GM23248 (cell line): ENCODE results near the gene THSD4. TPM values are rescaled to one million over a fixed set of nuclear protein-coding genes. Genes with fewer than 3 reads are reported as not detected.

Experiments used
- DNase-seq: peaks from one replicate; pipeline ENCODE4 v3.0.0-alpha.2; 2015
- H2AFZ ChIP-seq: fragments of 200-600 bp; sonication (generic); 2 replicates; pipeline ENCODE4 v1.6.1; 2016; ENCODE audit warnings: antibody characterized with exemption
- H3F3A ChIP-seq: fragments of 200-600 bp; sonication (generic); 2 replicates; pipeline ENCODE4 v1.6.1; 2016; ENCODE audit warnings: mild to moderate bottlenecking, antibody characterized with exemption, mixed run types; ENCODE audit not compliant: insufficient read depth
- H3K27ac ChIP-seq: fragments of 200-600 bp; sonication (generic); 2 replicates; pipeline ENCODE4 v1.5.1; 2016; ENCODE audit warnings: mild to moderate bottlenecking
- H3K27me3 ChIP-seq: fragments of 200-600 bp; sonication (generic); replicated peaks from 2 replicates; pipeline ENCODE4 v1.6.1; 2016; ENCODE audit warnings: mild to moderate bottlenecking; ENCODE audit not compliant: insufficient read depth
- H3K36me3 ChIP-seq: fragments of 200-600 bp; sonication (generic); 2 replicates; pipeline ENCODE4 v1.6.1; 2016; ENCODE audit warnings: low read depth, mild to moderate bottlenecking
- H3K4me1 ChIP-seq: fragments of 200-600 bp; sonication (generic); 2 replicates; pipeline ENCODE4 v1.6.1; 2016; ENCODE audit warnings: mild to moderate bottlenecking; ENCODE audit not compliant: insufficient read depth
- H3K4me2 ChIP-seq: fragments of 200-600 bp; sonication (generic); one replicate; pipeline ENCODE4 v1.6.1; 2016; ENCODE audit warnings: mild to moderate bottlenecking; ENCODE audit not compliant: unreplicated experiment
- H3K4me3 ChIP-seq: fragments of 200-600 bp; sonication (generic); 2 replicates; pipeline ENCODE4 v1.5.1; 2016; ENCODE audit warnings: mild to moderate bottlenecking
- H3K79me2 ChIP-seq: fragments of 200-600 bp; sonication (generic); 2 replicates; pipeline ENCODE4 v1.6.1; 2016; ENCODE audit warnings: mild to moderate bottlenecking; ENCODE audit not compliant: insufficient read depth
- H3K9ac ChIP-seq: fragments of 200-600 bp; sonication (generic); 2 replicates; pipeline ENCODE4 v1.6.1; 2016; ENCODE audit warnings: mild to moderate bottlenecking
- H3K9me2 ChIP-seq: fragments of 200-600 bp; sonication (generic); 2 replicates; pipeline ENCODE4 v1.6.1; 2016; ENCODE audit warnings: mixed run types, mild to moderate bottlenecking, moderate library complexity; ENCODE audit not compliant: insufficient read depth
- H3K9me3 ChIP-seq: fragments of 200-600 bp; sonication (generic); one replicate; pipeline ENCODE4 v1.6.1; 2017; ENCODE audit warnings: low read depth
- H4K20me1 ChIP-seq: fragments of 200-600 bp; sonication (generic); 2 replicates; pipeline ENCODE4 v1.6.0; 2016; ENCODE audit not compliant: insufficient read depth
- EZH2 ChIP-seq: fragments of 200-600 bp; sonication (generic); IDR thresholded peaks from 2 replicates; pipeline ENCODE4 v1.6.1; 2018; ENCODE audit warnings: antibody characterized with exemption, mild to moderate bottlenecking; ENCODE audit not compliant: insufficient read depth, poor library complexity, severe bottlenecking
- EZH2phosphoT487 ChIP-seq: fragments of 200-600 bp; sonication (generic); IDR thresholded peaks from 2 replicates; pipeline ENCODE4 v1.6.1; 2018; ENCODE audit warnings: antibody characterized with exemption, moderate library complexity, mild to moderate bottlenecking, low read depth; ENCODE audit not compliant: insufficient read depth
- WGBS, 2 experiments: methylation state at CpG; one replicate each; pipeline ENCODE4 v1.1.6; 2015 to 2017; ENCODE audit warnings: low lambda C conversion rate in 2 of 2, low coverage in 1 of 2; ENCODE audit errors: missing lambda C conversion rate in 2 of 2; 5-methylcytosine and 5-hydroxymethylcytosine counted together
- in situ Hi-C: fragments of 300-500 bp; cut with MboI; formaldehyde crosslinking; loops from 2 replicates; pipeline ENCODE4 v1.15.0; 2020
- polyA plus RNA-seq: library from polyadenylated mRNA; unstranded; fragments of >200 nt; fragmentation: Nextera tagmentation; extraction: Ambion mirVana; gene quantifications from 2 replicates; pipeline ENCODE4 v1.2.1, GENCODE V29; 2016
- total RNA-seq: library from RNA; depleted of rRNA; stranded (reverse); fragments of >200 nt; shearing (Covaris generic); gene quantifications from 2 replicates; pipeline ENCODE4 v1.2.3, GENCODE V29; 2014

THSD4 gene
- total and polyA plus RNA-seq, 2 experiments from 2014 or later: 14.2 to 58.9 TPM

GRCh38 chr15:71385457-71385856 lies 270.2 kb downstream of the THSD4 start:
- no peaks in the 10 kb centered on the region for H3K4me1 ChIP-seq
- TF ChIP-seq EZH2phosphoT487 (no peak), EZH2 (no peak)
- DNase-seq: no peak
- in situ Hi-C loops: no loop called here
- H3K9me2 ChIP-seq: no peaks in the 10 kb centered on the region
- H3K9ac ChIP-seq: no peak overlapping the region
- H3K27me3 ChIP-seq: no peaks in the 10 kb centered on the region
- H4K20me1 ChIP-seq: no peaks in the 10 kb centered on the region
- H3K4me3 ChIP-seq: no peak overlapping the region
- H3K4me2 ChIP-seq: no peak overlapping the region
- H3F3A ChIP-seq: no peaks in the 10 kb centered on the region
- no peaks in the 10 kb centered on the region for H3K36me3 ChIP-seq
- no peak overlapping the region for H2AFZ ChIP-seq
- H3K27ac ChIP-seq: no peak overlapping the region
- 78 to 79% methylated on average over 4 of the region's 5 CpGs for WGBS, 2 experiments
- H3K79me2 ChIP-seq: no peaks in the 10 kb centered on the region
- H3K9me3 ChIP-seq: no peaks in the 10 kb centered on the region

- no peaks in the 10 kb centered on the region for H3F3A ChIP-seq
- no peaks in the 10 kb centered on the region for H3K9me3 ChIP-seq
- 71 to 80% methylated on average over 2 of the region's 2 CpGs for WGBS, 2 experiments
- in situ Hi-C loops: no loop called here
- H3K27ac ChIP-seq: no peak overlapping the region
- no peak overlapping the region for H3K9ac ChIP-seq
- H3K4me2 ChIP-seq: no peak overlapping the region
- no peaks in the 10 kb centered on the region for H3K4me1 ChIP-seq
- H3K36me3 ChIP-seq: no peaks in the 10 kb centered on the region
- H3K27me3 ChIP-seq: no peaks in the 10 kb centered on the region
- H3K9me2 ChIP-seq: no peaks in the 10 kb centered on the region
- no peaks in the 10 kb centered on the region for H4K20me1 ChIP-seq
- no peak overlapping the region for H2AFZ ChIP-seq
- no peak for TF ChIP-seq EZH2
- no peak for TF ChIP-seq EZH2phosphoT487
- no peak overlapping the region for H3K4me3 ChIP-seq
- DNase-seq: no peak
- H3K79me2 ChIP-seq: no peaks in the 10 kb centered on the region
Measured at GRCh38 chr15:71386005-71386404, 270.7 kb downstream of the THSD4 start.

- H3K36me3 ChIP-seq: no peaks in the 10 kb centered on the region
- H3K4me2 ChIP-seq: no peak overlapping the region
- H3K9me3 ChIP-seq: no peaks in the 10 kb centered on the region
- no peak overlapping the region for H3K27ac ChIP-seq
- H3K4me3 ChIP-seq: no peak overlapping the region
- no peaks in the 10 kb centered on the region for H3F3A ChIP-seq
- DNase-seq: no peak
- H3K4me1 ChIP-seq: no peaks in the 10 kb centered on the region
- no peaks in the 10 kb centered on the region for H3K79me2 ChIP-seq
- TF ChIP-seq EZH2phosphoT487 (no peak), EZH2 (no peak)
- no peaks in the 10 kb centered on the region for H4K20me1 ChIP-seq
- H3K27me3 ChIP-seq: no peaks in the 10 kb centered on the region
- no peak overlapping the region for H2AFZ ChIP-seq
- no peak overlapping the region for H3K9ac ChIP-seq
- in situ Hi-C loops: no loop called here
- WGBS, 2 experiments: 83 to 86% methylated on average over 10 of the region's 10 CpGs
- no peaks in the 10 kb centered on the region for H3K9me2 ChIP-seq
Measured at GRCh38 chr15:71386448-71387236, 271.4 kb downstream of the THSD4 start.

- in situ Hi-C loops: no loop called here
- Histone ChIP-seq H2AFZ (no peak overlapping the region), H3K9ac (no peak overlapping the region), H3F3A (no peaks in the 10 kb centered on the region), H3K4me3 (no peak overlapping the region), H3K9me3 (no peaks in the 10 kb centered on the region), H3K79me2 (no peaks in the 10 kb centered on the region), H3K4me1 (no peaks in the 10 kb centered on the region), H3K27me3 (no peaks in the 10 kb centered on the region), H3K27ac (no peak overlapping the region), H3K36me3 (no peaks in the 10 kb centered on the region), H3K4me2 (no peak overlapping the region), H4K20me1 (no peaks in the 10 kb centered on the region), H3K9me2 (no peaks in the 10 kb centered on the region)
- DNase-seq: no peak
- TF ChIP-seq EZH2: no peak
- TF ChIP-seq EZH2phosphoT487: no peak
- WGBS, 2 experiments: 79 to 91% methylated on average over 1 of the region's 1 CpG
Measured at GRCh38 chr15:71387810-71388209, 272.5 kb downstream of the THSD4 start.

GRCh38 chr15:71390096-71390495 lies 274.8 kb downstream of the THSD4 start:
- H3K79me2 ChIP-seq: no peaks in the 10 kb centered on the region
- no peaks in the 10 kb centered on the region for H3K9me3 ChIP-seq
- H3F3A ChIP-seq: no peaks in the 10 kb centered on the region
- no peak overlapping the region for H3K4me3 ChIP-seq
- H3K36me3 ChIP-seq: no peaks in the 10 kb centered on the region
- DNase-seq: no peak
- no peak overlapping the region for H2AFZ ChIP-seq
- H4K20me1 ChIP-seq: no peaks in the 10 kb centered on the region
- in situ Hi-C loops: no loop called here
- no peaks in the 10 kb centered on the region for H3K27me3 ChIP-seq
- no peaks in the 10 kb centered on the region for H3K9me2 ChIP-seq
- 99 to 100% methylated on average over 2 of the region's 2 CpGs for WGBS, 2 experiments
- H3K27ac ChIP-seq: no peak overlapping the region
- H3K4me2 ChIP-seq: no peak overlapping the region
- H3K4me1 ChIP-seq: no peaks in the 10 kb centered on the region
- H3K9ac ChIP-seq: no peak overlapping the region
- TF ChIP-seq EZH2phosphoT487 (no peak), EZH2 (no peak)
